ENCODE data around the gene WFS1. TPM values are rescaled to one million over a fixed set of nuclear protein-coding genes. Genes with fewer than 3 reads are reported as not detected.

Gene WFS1
- total and polyA plus RNA-seq, 2 donors (not counting 1 experiment from before 2014, with no cell fraction given): 25.7 to 37.5 TPM

DNA sequence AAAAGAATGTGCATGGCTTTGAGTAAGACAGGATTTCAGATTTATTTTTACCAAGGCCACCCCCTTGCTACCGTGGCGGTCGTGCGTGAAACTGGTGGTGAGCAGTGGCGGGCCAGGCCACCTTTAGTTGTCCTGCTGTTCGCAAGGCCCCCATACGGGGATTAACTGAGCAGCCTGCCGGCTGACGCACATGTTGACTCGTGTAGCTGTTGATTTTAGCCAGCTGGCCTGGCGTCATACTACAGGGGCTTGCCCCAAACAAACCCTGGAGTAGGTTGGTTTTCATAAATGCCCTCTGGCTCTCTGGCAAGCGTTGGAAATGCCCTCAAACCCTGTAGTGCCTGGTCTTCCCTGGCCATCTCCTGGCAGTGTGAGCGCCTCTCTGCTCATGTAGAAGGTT is 28.4 kb downstream of the WFS1 start:
- Histone ChIP-seq H4K20me1 (ENCODE audit: control insufficient read depth, extremely low read depth, insufficient read depth, low read length) (no peaks in the 10 kb centered on the region), H3K9ac (ENCODE audit: insufficient read depth, low read length) (no peak overlapping the region), H3K27ac (ENCODE audit: insufficient read depth, low read length) (no peak overlapping the region), H3K36me3 (ENCODE audit: control insufficient read depth, insufficient read depth, low read length) (peaks cover 14% of the 10 kb centered on the region), H3K79me2 (ENCODE audit: control insufficient read depth, insufficient read depth, low read length) (no peaks in the 10 kb centered on the region), H3K9me3 (ENCODE audit: control insufficient read depth, insufficient read depth, low read depth, low read length) (no peaks in the 10 kb centered on the region), H3K27me3 (ENCODE audit: control insufficient read depth, insufficient read depth, low read length) (no peaks in the 10 kb centered on the region), H2AFZ (ENCODE audit: low read length) (no peak overlapping the region), H3K4me1 (ENCODE audit: control insufficient read depth, extremely low read depth, insufficient read depth, low read length) (no peaks in the 10 kb centered on the region), H3K4me3 (replicated peaks in 1 of 4; ENCODE audit: control extremely low read depth in 1 of 4, insufficient read depth in 1 of 4, low read depth in 3 of 4, low read length in 4 of 4) (no peak overlapping the region), H3K4me2 (ENCODE audit: extremely low read depth, insufficient read depth, low read length) (no peak overlapping the region)
- TF ChIP-seq, protein P1, sequence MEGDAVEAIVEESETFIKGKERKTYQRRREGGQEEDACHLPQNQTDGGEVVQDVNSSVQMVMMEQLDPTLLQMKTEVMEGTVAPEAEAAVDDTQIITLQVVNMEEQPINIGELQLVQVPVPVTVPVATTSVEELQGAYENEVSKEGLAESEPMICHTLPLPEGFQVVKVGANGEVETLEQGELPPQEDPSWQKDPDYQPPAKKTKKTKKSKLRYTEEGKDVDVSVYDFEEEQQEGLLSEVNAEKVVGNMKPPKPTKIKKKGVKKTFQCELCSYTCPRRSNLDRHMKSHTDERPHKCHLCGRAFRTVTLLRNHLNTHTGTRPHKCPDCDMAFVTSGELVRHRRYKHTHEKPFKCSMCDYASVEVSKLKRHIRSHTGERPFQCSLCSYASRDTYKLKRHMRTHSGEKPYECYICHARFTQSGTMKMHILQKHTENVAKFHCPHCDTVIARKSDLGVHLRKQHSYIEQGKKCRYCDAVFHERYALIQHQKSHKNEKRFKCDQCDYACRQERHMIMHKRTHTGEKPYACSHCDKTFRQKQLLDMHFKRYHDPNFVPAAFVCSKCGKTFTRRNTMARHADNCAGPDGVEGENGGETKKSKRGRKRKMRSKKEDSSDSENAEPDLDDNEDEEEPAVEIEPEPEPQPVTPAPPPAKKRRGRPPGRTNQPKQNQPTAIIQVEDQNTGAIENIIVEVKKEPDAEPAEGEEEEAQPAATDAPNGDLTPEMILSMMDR (conservative IDR thresholded peaks at IDR 0.05 in 1 of 2, IDR thresholded peaks at IDR 0.05 in 1 of 2; ENCODE audit: low read depth in 1 of 2, low read length in 2 of 2): no peak
- TF ChIP-seq EZH2 (IDR thresholded peaks at IDR 0.05; ENCODE audit: low read length, missing control alignments): no peak
- no peak for DNase-seq (ENCODE audit: low read depth in 2 of 2)

DNA sequence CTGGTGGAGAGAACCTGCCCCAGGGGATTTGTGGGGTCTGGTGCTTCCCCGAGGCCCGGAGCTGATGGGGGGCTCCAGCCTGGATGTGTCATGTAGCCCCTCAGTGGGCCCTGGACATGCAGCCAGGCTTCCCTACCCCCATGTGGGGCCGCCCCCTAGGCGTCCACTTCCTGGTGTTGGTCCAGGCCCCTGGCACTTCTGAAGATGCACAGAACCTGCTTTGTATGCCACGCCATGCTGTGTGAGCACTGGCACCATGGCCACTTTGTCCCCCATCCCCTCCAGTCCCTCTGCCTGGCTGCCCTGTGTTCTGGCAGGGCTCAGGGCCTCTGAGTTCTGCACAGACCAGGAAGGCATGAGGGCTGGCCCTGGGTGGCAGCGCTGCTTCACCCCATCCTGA is 29.2 kb downstream of the WFS1 start:
- Histone ChIP-seq H3K4me1 (ENCODE audit: control insufficient read depth, extremely low read depth, insufficient read depth, low read length) (no peaks in the 10 kb centered on the region), H3K9me3 (ENCODE audit: control insufficient read depth, insufficient read depth, low read depth, low read length) (no peaks in the 10 kb centered on the region), H2AFZ (ENCODE audit: low read length) (no peak overlapping the region), H3K4me3 (replicated peaks in 1 of 4; ENCODE audit: control extremely low read depth in 1 of 4, insufficient read depth in 1 of 4, low read depth in 3 of 4, low read length in 4 of 4) (no peak overlapping the region), H3K79me2 (ENCODE audit: control insufficient read depth, insufficient read depth, low read length) (no peaks in the 10 kb centered on the region), H3K27ac (ENCODE audit: insufficient read depth, low read length) (no peak overlapping the region), H3K4me2 (ENCODE audit: extremely low read depth, insufficient read depth, low read length) (no peak overlapping the region), H3K27me3 (ENCODE audit: control insufficient read depth, insufficient read depth, low read length) (no peaks in the 10 kb centered on the region), H3K36me3 (ENCODE audit: control insufficient read depth, insufficient read depth, low read length) (peaks cover 16% of the 10 kb centered on the region), H3K9ac (ENCODE audit: insufficient read depth, low read length) (no peak overlapping the region), H4K20me1 (ENCODE audit: control insufficient read depth, extremely low read depth, insufficient read depth, low read length) (no peaks in the 10 kb centered on the region)
- TF ChIP-seq EZH2 (IDR thresholded peaks at IDR 0.05; ENCODE audit: low read length, missing control alignments): no peak
- TF ChIP-seq, protein P1 (conservative IDR thresholded peaks at IDR 0.05 in 1 of 2, IDR thresholded peaks at IDR 0.05 in 1 of 2; ENCODE audit: low read depth in 1 of 2, low read length in 2 of 2): no peak
- no peak for DNase-seq (ENCODE audit: low read depth in 2 of 2)

DNA sequence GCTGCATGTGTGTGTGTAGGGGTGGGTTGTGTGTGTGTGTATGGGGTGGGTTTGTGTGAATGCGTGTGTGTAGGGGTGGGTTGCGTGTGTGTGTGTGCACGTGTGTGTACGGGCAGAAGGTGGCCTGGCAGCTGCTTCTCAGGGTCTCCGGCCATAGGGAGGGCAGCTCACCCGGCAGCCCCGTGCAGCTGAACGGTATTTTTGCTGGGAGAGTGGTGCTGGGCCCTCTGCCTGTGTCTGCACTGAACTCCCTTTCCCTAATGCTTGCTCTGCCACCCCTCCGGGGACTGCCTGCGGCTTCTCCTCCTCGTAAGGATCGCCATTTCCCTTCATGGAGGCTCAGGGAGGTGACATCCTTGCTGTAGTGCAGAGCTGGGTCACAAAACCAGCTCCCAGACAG is 30.2 kb downstream of the WFS1 start:
- Histone ChIP-seq H2AFZ (ENCODE audit: low read length) (no peak overlapping the region), H3K9ac (ENCODE audit: insufficient read depth, low read length) (no peak overlapping the region), H3K27ac (ENCODE audit: insufficient read depth, low read length) (no peak overlapping the region), H3K79me2 (ENCODE audit: control insufficient read depth, insufficient read depth, low read length) (no peaks in the 10 kb centered on the region), H3K4me1 (ENCODE audit: control insufficient read depth, extremely low read depth, insufficient read depth, low read length) (no peaks in the 10 kb centered on the region), H3K4me2 (ENCODE audit: extremely low read depth, insufficient read depth, low read length) (no peak overlapping the region), H3K4me3 (replicated peaks in 1 of 4; ENCODE audit: control extremely low read depth in 1 of 4, insufficient read depth in 1 of 4, low read depth in 3 of 4, low read length in 4 of 4) (no peak overlapping the region), H4K20me1 (ENCODE audit: control insufficient read depth, extremely low read depth, insufficient read depth, low read length) (no peaks in the 10 kb centered on the region), H3K36me3 (ENCODE audit: control insufficient read depth, insufficient read depth, low read length) (peaks cover 16% of the 10 kb centered on the region), H3K27me3 (ENCODE audit: control insufficient read depth, insufficient read depth, low read length) (no peaks in the 10 kb centered on the region), H3K9me3 (ENCODE audit: control insufficient read depth, insufficient read depth, low read depth, low read length) (no peaks in the 10 kb centered on the region)
- no peak for DNase-seq (ENCODE audit: low read depth in 2 of 2)
- TF ChIP-seq EZH2 (IDR thresholded peaks at IDR 0.05; ENCODE audit: low read length, missing control alignments): no peak
- TF ChIP-seq, protein P1 (conservative IDR thresholded peaks at IDR 0.05 in 1 of 2, IDR thresholded peaks at IDR 0.05 in 1 of 2; ENCODE audit: low read depth in 1 of 2, low read length in 2 of 2): no peak

Measured in fibroblast of lung (primary cell).